ENCODE data around the gene SPINK1. TPM values are rescaled to one million over a fixed set of nuclear protein-coding genes. Genes with fewer than 3 reads are reported as not detected.

Gene SPINK1
- total and polyA plus RNA-seq, 2 of the 13 experiments (the other 11 are each of a cell fraction or from before 2014, with no cell fraction given) = 14.7 to 17.1 TPM

- H4K20me1 ChIP-seq (ENCODE audit: insufficient read depth, low read length) = no peaks in the 10 kb centered on the region
- ChIA-PET CTCF (ENCODE audit: low intra/inter-chr PET ratio, low total read pairs) (no interaction called here), POLR2A (no interaction called here)
- ATAC-seq = no peak
- no peaks in the 10 kb centered on the region for H3K9me3 ChIP-seq (ENCODE audit: low read length)
- no peak for TF ChIP-seq HES4 (CRISPR knock-in tag; IDR thresholded peaks at IDR 0.05; ENCODE audit: borderline replicate concordance)
- no peak for TF ChIP-seq ZNF264 (CRISPR knock-in tag; IDR thresholded peaks at IDR 0.05)
- no peak overlapping the region for H3K4me3 ChIP-seq (replicated peaks in 1 of 3; ENCODE audit: insufficient read depth in 1 of 3, low read depth in 2 of 3, low read length in 3 of 3)
- in situ Hi-C loops (cut with HindIII; ENCODE audit: extremely low pct_ligation_motif_present, low pct_unique_long_range_greater_than_20kb) = no loop called here
- no peaks in the 10 kb centered on the region for H3K79me2 ChIP-seq (ENCODE audit: insufficient read depth, low read length)
- WGBS (ENCODE audit: low lambda C conversion rate) = 46% methylated on average over 3 of the region's 3 CpGs
- H3K4me1 ChIP-seq (ENCODE audit: insufficient read depth, low read length) = no peaks in the 10 kb centered on the region
- no peak overlapping the region for H3K9ac ChIP-seq (ENCODE audit: insufficient read depth, low read depth, low read length)
- H3K27ac ChIP-seq (ENCODE audit: extremely low read length, insufficient read depth, low read length) = no peak overlapping the region
- H3K4me2 ChIP-seq (ENCODE audit: low read depth, low read length) = no peak overlapping the region
- BruUV-seq (replicated peaks) = no TSS peak
- H2AFZ ChIP-seq (ENCODE audit: low read length) = no peak overlapping the region
- intact Hi-C loops (cut with micrococcal nuclease; ENCODE audit: unreplicated experiment) = loop anchor here (10.0 kb wide), 1 partner anchor 272 kb away; no protein-coding TSS in a partner anchor
- H3K36me3 ChIP-seq (replicated peaks in 1 of 2; ENCODE audit: control insufficient read depth in 1 of 2, insufficient read depth in 2 of 2, low read length in 2 of 2) = no peaks in the 10 kb centered on the region
- DNase-seq (ENCODE audit: low spot score) = no peak
- no peaks in the 10 kb centered on the region for H3K27me3 ChIP-seq (ENCODE audit: control insufficient read depth in 1 of 2, insufficient read depth in 2 of 2, low read length in 2 of 2)
- no peak for FAIRE-seq
Observed at GRCh38 chr5:147852365-147852764, 20.9 kb upstream of the SPINK1 start.

GRCh38 chr5:147851578-147851977 lies 20.1 kb upstream of the SPINK1 start:
- H3K4me2 ChIP-seq (ENCODE audit: low read depth, low read length) = no peak overlapping the region
- no peak for ATAC-seq
- CTCF ChIA-PET (ENCODE audit: low intra/inter-chr PET ratio, low total read pairs) = no interaction called here
- H3K27me3 ChIP-seq (ENCODE audit: control insufficient read depth in 1 of 2, insufficient read depth in 2 of 2, low read length in 2 of 2) = no peaks in the 10 kb centered on the region
- 64% methylated on average over 3 of the region's 3 CpGs for WGBS (ENCODE audit: low lambda C conversion rate)
- DNase-seq (ENCODE audit: low spot score) = no peak
- in situ Hi-C loops (cut with HindIII; ENCODE audit: extremely low pct_ligation_motif_present, low pct_unique_long_range_greater_than_20kb) (no loop called here), intact Hi-C loops (cut with micrococcal nuclease; ENCODE audit: unreplicated experiment) (loop anchor here (10.0 kb wide), 1 partner anchor 273 kb away; no protein-coding TSS in a partner anchor)
- no peak overlapping the region for H3K4me3 ChIP-seq (replicated peaks in 1 of 3; ENCODE audit: insufficient read depth in 1 of 3, low read depth in 2 of 3, low read length in 3 of 3)
- POLR2A ChIA-PET = interaction anchor here (1.7 kb wide), 1 partner anchor 13 kb away, joined by 4 read pairs; no protein-coding TSS in a partner anchor
- H3K36me3 ChIP-seq (replicated peaks in 1 of 2; ENCODE audit: control insufficient read depth in 1 of 2, insufficient read depth in 2 of 2, low read length in 2 of 2) = no peaks in the 10 kb centered on the region
- H3K4me1 ChIP-seq (ENCODE audit: insufficient read depth, low read length) = no peaks in the 10 kb centered on the region
- FAIRE-seq = no peak
- H4K20me1 ChIP-seq (ENCODE audit: insufficient read depth, low read length) = no peaks in the 10 kb centered on the region
- H3K79me2 ChIP-seq (ENCODE audit: insufficient read depth, low read length) = no peaks in the 10 kb centered on the region
- no TSS peak for BruUV-seq (replicated peaks)
- no peaks in the 10 kb centered on the region for H3K9me3 ChIP-seq (ENCODE audit: low read length)
- no peak overlapping the region for H2AFZ ChIP-seq (ENCODE audit: low read length)
- H3K27ac ChIP-seq (ENCODE audit: extremely low read length, insufficient read depth, low read length) = no peak overlapping the region
- H3K9ac ChIP-seq (ENCODE audit: insufficient read depth, low read depth, low read length) = no peak overlapping the region
- TF ChIP-seq ZXDC (CRISPR knock-in tag; IDR thresholded peaks at IDR 0.05) = no peak
- TF ChIP-seq PAXIP1 (CRISPR knock-in tag; conservative IDR thresholded peaks at IDR 0.05) = no peak
- TF ChIP-seq, protein P1, sequence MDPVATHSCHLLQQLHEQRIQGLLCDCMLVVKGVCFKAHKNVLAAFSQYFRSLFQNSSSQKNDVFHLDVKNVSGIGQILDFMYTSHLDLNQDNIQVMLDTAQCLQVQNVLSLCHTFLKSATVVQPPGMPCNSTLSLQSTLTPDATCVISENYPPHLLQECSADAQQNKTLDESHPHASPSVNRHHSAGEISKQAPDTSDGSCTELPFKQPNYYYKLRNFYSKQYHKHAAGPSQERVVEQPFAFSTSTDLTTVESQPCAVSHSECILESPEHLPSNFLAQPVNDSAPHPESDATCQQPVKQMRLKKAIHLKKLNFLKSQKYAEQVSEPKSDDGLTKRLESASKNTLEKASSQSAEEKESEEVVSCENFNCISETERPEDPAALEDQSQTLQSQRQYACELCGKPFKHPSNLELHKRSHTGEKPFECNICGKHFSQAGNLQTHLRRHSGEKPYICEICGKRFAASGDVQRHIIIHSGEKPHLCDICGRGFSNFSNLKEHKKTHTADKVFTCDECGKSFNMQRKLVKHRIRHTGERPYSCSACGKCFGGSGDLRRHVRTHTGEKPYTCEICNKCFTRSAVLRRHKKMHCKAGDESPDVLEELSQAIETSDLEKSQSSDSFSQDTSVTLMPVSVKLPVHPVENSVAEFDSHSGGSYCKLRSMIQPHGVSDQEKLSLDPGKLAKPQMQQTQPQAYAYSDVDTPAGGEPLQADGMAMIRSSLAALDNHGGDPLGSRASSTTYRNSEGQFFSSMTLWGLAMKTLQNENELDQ (CRISPR knock-in tag; IDR thresholded peaks at IDR 0.05; ENCODE audit: borderline replicate concordance) = no peak
- TF ChIP-seq SMC3 (IDR thresholded peaks at IDR 0.05; ENCODE audit: low read length) = no peak
- no peak for TF ChIP-seq HDAC1 (CRISPR knock-in tag; IDR thresholded peaks at IDR 0.05)
- no peak for TF ChIP-seq XBP1 (CRISPR knock-in tag; IDR thresholded peaks at IDR 0.05)

Data from HepG2 (cell line).